Stimulated activated CD4-positive, alpha-beta T cell treated with anti-CD3 and anti-CD28 coated beads, Interleukin-15, amount 100 ng/mL, for 48 hours (primary cell): ENCODE results near the gene CXCL16.

Experiments used
- DNase-seq, 2 donors: peaks; one replicate each; pipeline ENCODE4 v3.0.0-alpha.2; 2020; ENCODE audit warnings: low read depth in 2 of 2

The CXCL16 gene, protein sequence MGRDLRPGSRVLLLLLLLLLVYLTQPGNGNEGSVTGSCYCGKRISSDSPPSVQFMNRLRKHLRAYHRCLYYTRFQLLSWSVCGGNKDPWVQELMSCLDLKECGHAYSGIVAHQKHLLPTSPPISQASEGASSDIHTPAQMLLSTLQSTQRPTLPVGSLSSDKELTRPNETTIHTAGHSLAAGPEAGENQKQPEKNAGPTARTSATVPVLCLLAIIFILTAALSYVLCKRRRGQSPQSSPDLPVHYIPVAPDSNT

DNA sequence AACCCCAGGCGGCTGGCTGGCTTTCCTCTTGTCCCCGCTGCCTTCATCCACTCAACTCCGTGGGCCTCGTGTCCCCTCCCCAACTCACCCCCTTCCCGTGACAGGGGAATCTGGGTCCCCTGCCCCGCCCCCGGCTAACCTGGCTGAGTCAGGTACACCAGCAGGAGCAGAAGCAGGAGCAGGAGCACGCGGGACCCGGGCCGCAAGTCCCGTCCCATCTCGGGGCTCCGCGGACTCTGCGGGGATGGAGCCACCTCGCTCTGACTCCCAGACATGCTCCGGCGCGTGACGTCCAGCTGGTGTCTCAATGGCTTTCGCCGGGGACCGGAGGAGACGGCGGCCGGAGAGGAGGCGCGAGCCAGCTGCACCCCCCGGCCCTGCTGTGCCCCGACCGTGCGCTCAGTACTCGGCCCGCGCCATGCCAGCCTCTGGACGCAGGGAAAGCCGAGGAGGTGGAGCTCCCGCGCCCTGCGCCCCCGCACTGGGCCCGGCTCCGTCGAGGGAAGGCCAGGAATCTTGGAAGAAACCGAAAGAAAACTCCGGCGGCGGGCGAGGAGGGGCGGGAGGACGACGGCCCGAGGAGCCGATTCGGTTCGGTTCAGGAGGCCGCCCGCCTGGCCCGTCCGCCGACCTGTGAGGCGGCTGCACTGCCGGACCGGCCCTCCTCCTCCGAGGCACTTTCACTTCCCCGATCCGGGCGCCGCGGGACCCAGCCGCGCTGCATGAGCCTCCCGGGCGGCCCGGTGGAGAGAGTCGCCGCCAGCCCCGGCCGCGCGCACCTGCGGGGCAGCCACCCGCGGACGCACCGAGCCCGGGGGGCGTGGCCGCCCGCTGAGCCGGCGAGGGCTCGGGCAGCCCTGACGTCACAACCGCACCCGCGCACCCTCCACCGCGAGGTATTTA, at the start of gene CXCL16, which contains the start of gene ZMYND15:
CXCL16 (minus strand) TSS at position 807 of the 903 bp plus-strand sequence; CDS start at position 218, 589 bp downstream.
ZMYND15 (plus strand) TSS at position 712 of the 903 bp plus-strand sequence. CDS start 716 bp downstream, outside the sequence.
- DNase-seq: no peak

GRCh38 chr17:4788807-4789700, 49.3 kb upstream of the CXCL16 start, which contains the start of gene GLTPD2:
Gene GLTPD2, plus strand, starts transcription at chr17:4788964. Its CDS starts 48 bp downstream, at chr17:4789012.
- DNase-seq: no peak

- DNase-seq: no peak
These were observed 48.6 kb upstream of the CXCL16 start for GRCh38 chr17:4788159-4788806.

DNA sequence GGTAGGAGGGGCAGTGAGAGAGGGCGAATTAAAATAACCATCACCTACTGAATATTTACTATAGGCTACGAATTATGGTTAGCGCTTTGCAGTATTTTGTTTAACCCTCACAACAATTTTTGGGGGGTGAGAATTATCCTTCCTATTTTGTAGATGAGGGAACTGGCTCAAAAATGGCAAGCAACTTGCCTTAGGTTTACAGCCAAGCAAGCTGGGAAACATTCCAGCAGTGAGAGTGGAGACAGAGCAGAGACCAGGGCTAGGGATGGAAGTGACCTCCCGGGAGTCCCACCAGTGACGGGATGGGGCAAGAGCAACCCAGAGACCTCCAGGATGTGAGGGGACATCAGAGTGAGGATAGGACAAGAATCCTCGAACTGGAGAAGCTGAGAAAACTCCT, 46.8 kb upstream of the CXCL16 start:
- DNase-seq: no peak

- no peak for DNase-seq
These were observed 46.4 kb upstream of the CXCL16 start, which contains the start of gene VMO1 for GRCh38 chr17:4786106-4786511. Gene VMO1, minus strand, starts transcription at chr17:4786364. Its CDS starts 12 bp downstream, at chr17:4786352.

DNA sequence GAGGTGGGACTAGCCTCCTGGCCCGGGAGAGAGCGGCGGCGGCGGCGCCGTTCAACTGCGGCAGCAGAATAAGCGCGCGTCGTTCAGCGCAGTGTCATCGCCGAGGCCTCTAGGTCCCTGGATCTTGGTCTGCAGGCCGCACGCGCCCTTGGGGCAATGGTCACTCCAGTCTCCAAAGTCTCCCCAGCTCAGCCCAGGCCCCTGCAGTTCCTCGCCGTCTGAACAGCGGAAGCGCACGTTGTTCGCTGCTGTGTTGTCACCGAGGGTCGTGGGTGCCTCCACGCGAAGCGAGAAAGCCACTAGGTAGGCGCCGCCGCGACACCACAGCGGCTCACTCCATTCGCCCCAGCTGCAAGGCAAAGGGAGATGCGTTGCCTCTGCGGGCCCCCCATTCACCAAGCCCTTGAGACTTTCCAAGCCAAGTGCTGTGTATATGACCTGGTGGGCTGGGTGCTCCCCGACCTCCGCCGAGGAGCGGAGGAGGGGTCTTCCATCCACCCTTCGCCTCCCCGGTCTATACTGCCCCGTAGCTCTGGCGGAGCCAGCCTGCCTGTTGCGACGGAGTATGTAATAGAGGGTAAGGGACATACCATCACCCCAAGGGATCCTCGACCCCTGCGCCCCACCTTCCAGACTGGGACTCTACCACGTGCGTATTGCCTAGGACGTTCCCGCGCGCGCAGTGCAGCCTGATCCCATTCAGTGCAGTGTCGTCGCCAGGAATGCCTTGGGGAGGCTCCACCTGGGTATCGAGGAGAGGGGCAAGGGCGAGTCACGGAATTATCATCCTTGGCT, 45.8 kb upstream of the CXCL16 start:
- DNase-seq: no peak

DNA sequence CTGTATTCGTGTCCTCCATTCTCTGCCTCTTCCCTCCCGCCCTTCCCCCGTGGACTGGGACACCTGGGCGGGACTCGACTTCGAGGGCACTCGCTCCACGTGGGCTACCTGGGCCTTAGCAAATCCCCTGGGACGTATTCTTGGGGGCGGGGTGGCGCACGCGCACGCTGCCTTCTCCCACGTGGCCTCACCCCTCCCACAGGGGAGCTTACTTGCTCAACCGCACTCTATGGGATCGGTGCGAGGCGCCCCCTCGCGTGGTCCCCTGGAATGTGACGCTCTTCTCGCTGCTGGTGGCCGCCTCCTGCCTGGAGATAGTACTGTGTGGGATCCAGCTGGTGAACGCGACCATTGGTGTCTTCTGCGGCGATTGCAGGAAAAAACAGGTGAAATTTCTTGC, 42.9 kb upstream of the CXCL16 start:
- DNase-seq: no peak

- DNase-seq: no peak
These were observed 40.7 kb upstream of the CXCL16 start for GRCh38 chr17:4780325-4780955.

DNA sequence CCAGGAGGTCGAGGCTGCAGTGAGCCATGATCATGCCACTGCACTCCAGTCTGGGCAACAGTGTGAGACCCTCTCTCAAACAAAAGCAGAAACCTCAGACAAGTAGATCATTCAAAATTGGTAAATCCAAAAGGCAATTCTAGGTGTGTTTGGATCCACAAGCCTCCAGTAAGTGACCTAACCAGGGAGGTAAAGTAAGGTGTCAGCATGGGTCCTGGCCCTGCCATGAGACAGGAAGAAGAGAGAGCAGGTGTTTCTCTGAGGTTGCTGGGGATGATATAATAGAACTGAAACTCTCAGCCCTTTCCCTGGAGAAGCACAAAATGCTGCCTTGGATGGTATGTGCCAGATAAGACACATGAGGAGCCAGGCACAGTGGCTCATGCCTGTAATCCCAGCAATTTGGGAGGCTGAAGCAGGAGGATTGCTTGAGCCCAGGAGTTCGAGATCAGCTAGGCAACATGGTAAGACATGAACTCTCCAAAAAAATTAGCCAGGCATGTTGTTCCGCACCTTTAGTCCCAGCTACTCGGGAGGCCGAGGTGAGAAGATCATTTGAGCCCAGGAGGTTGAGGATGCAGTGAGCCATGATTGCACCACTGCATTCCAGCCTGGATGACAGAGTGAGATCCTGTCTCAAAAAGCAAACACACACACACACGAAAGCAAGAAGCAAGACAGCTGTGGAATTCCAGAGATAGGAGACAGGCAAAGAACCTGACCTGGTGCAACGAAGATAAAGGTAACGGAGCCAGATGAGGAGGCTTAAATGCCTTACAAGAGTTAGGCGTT, 38.4 kb upstream of the CXCL16 start:
- no peak for DNase-seq

DNA sequence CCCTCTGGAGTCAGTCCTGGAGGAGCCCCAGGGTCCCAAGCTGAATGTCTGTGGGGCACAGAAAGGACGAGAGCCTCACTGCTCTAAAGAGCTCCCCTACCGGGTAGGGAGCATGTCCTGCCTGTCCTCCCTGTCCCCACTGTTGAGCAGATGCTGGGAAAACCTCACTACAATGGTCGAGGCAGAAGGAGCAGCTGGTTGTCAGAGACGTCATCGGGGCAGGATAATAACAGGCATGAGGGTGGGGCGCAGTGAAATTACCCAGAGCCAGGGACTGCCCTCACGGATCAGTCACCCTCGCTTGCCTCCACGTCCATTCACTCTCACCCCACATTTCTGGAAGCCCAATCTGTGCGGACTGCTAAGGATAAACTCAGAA, 32.5 kb upstream of the CXCL16 start:
- DNase-seq: no peak

GRCh38 chr17:4771519-4772234, 31.9 kb upstream of the CXCL16 start, which contains the start of gene TM4SF5:
Gene TM4SF5, plus strand, starts transcription at chr17:4771886. Its CDS starts 37 bp downstream, at chr17:4771923.
- DNase-seq: no peak

GRCh38 chr17:4769628-4770027, 29.9 kb upstream of the CXCL16 start:
- DNase-seq: no peak

GRCh38 chr17:4768298-4768697, 28.6 kb upstream of the CXCL16 start:
- DNase-seq: no peak

DNA sequence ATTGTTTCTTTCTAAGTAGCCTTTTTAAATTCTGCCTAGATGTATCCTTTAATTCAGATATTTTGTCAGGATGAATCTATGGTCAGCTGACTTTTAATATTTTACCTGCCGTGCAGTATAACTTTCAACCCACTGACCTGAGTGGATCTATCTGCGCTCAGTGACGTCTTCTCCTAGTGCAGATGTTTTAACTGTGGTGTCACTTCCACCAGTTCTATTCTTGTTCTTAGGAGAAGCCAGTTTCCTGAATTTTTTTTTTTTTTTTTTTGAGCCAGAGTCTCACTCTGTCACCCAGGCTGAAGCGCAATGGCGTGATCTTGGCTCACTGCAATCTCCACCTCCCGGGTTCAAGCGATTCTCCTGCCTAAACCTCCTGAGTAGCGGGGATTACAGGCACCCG, 27.0 kb upstream of the CXCL16 start:
- no peak for DNase-seq

GRCh38 chr17:4766201-4766600, 26.5 kb upstream of the CXCL16 start:
- DNase-seq: no peak

DNA sequence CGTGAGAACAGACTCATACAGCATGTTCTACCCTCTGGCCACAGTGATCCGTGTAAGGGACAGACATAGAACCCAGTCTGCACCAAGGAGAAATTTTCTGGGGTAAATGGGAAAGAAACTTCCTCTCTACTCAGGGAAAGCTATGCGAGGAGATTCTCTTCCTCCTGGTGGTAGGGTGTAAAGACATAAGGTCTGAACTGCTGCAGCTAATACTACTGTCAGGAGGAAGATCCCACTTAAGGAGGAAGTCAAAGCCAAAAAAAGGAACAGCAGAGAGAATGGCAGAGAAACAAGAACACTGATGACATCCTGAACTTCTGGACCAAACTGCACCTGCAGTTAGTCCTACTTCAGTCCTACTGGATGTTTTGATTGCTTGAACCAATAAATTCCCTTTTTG, 24.9 kb upstream of the CXCL16 start:
- no peak for DNase-seq

DNA sequence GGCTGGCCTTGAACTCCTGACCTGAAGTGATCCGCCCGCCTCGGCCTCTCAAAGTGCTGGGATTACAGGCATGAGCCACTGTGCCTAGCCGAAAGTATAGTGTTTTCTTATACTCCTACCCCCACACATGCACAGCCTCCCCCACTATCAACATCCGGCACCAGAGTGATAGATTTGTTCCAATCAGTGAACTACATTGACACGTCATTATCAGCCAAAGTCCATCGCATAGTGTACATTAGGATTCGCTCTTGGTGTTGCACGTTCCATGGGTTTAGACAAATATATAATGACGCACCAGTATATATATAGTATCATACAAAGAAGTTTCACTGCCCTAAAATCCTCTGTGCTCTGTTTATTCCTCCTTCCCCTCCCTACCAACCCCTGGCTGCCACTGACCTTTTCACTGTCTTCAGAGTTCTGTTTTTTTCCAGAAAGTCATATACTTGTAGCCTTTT, 20.1 kb upstream of the CXCL16 start:
- no peak for DNase-seq

DNA sequence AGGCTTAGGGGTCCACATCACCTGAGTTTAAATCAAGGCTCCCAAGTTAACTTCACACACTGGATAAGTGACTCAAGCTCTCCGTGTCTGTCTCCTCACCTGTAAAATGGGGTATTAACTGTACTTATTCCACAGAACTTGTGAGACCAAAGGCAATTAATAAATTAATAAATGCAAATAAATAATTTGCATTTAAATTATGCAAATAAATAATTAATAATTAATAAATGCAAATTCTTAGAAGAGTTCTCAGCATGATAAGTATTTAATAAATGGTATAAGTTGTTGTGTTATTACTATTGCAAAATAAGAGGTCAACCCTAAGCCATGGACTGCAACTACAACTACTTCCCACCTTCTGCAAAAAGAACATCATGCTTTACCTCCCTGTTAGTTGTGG, 13.7 kb upstream of the CXCL16 start:
- no peak for DNase-seq
